WTC11 (cell line): ENCODE results near the gene TFEB.

Experiments
- CTCF ChIP-seq: fragments of 200-600 bp; IDR thresholded peaks from 2 replicates; pipeline ENCODE4 v1.8.0; 2022; ENCODE audit warnings: antibody characterized with exemption
- GTF2I ChIP-seq: fragments of 250-450 bp; sonication (Bioruptor Pico); conservative IDR thresholded peaks from 2 replicates; pipeline ENCODE4 v1.4.0; 2021; ENCODE audit warnings: mild to moderate bottlenecking
- TEAD1 ChIP-seq: sonication (generic); formaldehyde crosslinking; IDR thresholded peaks from 2 replicates; pipeline ENCODE4 v1.8.0; 2022; ENCODE audit warnings: mild to moderate bottlenecking, missing genetic modification reagents
- ZNF512 ChIP-seq: sonication (generic); formaldehyde crosslinking; IDR thresholded peaks from 2 replicates; pipeline ENCODE4 v1.8.1; 2022; ENCODE audit warnings: missing genetic modification reagents, borderline replicate concordance
- TF ChIP-seq, protein P1 (sequence below): sonication (generic); formaldehyde crosslinking; IDR thresholded peaks from 2 replicates; pipeline ENCODE4 v1.8.1; 2023; ENCODE audit warnings: mild to moderate bottlenecking, missing genetic modification reagents
- TF ChIP-seq, protein P2 (sequence below): sonication (generic); formaldehyde crosslinking; IDR thresholded peaks from 2 replicates; pipeline ENCODE4 v1.8.0; 2022; ENCODE audit warnings: mild to moderate bottlenecking, missing genetic modification reagents

DNA sequence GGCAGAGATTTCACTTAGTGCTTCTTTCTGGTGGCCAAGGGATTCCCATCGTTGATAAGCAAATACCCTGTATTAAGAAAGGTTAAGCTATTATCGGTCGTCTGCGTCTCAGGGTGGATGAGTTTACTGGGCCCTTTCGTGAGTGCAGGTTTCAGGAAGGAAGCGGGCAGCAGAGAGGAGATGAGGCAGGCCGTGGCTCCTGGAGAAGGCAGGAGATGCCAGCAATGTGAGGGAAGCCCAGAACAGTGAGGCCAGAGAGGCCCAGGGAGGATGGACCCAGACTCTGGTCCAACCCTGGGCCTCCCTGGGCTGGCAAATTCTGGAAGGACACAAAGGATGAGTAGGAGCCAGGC, 11.2 kb downstream of the TFEB start:
- TF ChIP-seq CTCF (no peak), TEAD1 (no peak), ZNF512 (CRISPR knock-in tag) (no peak), GTF2I (CRISPR knock-in tag) (no peak)
- TF ChIP-seq, protein P1, sequence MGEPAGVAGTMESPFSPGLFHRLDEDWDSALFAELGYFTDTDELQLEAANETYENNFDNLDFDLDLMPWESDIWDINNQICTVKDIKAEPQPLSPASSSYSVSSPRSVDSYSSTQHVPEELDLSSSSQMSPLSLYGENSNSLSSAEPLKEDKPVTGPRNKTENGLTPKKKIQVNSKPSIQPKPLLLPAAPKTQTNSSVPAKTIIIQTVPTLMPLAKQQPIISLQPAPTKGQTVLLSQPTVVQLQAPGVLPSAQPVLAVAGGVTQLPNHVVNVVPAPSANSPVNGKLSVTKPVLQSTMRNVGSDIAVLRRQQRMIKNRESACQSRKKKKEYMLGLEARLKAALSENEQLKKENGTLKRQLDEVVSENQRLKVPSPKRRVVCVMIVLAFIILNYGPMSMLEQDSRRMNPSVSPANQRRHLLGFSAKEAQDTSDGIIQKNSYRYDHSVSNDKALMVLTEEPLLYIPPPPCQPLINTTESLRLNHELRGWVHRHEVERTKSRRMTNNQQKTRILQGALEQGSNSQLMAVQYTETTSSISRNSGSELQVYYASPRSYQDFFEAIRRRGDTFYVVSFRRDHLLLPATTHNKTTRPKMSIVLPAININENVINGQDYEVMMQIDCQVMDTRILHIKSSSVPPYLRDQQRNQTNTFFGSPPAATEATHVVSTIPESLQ (CRISPR knock-in tag): no peak
- TF ChIP-seq, protein P2, sequence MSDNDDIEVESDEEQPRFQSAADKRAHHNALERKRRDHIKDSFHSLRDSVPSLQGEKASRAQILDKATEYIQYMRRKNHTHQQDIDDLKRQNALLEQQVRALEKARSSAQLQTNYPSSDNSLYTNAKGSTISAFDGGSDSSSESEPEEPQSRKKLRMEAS: no peak
